WTC11 (cell line): Measurements from ENCODE around the gene RIMBP2. TPM values are rescaled to one million over a fixed set of nuclear protein-coding genes. Genes with fewer than 3 reads are reported as not detected.

Experiments used
- ATAC-seq: fragments of 200-7000 bp; cut with Tn5 transposase; 2 replicates; pipeline ENCODE4 v1.10.0; 2021; ENCODE audit warnings: mild to moderate bottlenecking, moderate library complexity
- CTCF ChIA-PET: fragments of 300-600 bp; sonication (Branson Sonifier 250); formaldehyde crosslinking; loops from one replicate; lab custom pipeline; 2021; ENCODE audit warnings: antibody characterized with exemption; lab: Charles Lee
- POLR2A ChIA-PET: fragments of 350-600 bp; sonication (Branson Sonifier 250); formaldehyde crosslinking; loops from one replicate; lab custom pipeline; 2021; ENCODE audit warnings: antibody characterized with exemption; lab: Charles Lee
- DNase-seq: peaks from one replicate; pipeline ENCODE4 v3.0.0; 2021; ENCODE audit warnings: low spot score
- H3K27ac Mint-ChIP-seq: 2 replicates; pipeline ENCODE4 v1.8.0; 2021; ENCODE audit warnings: mixed read lengths
- H3K27me3 Mint-ChIP-seq: 2 replicates; pipeline ENCODE4 v1.8.0; 2021; ENCODE audit warnings: low read depth, mild to moderate bottlenecking, moderate library complexity, mixed read lengths
- H3K36me3 Mint-ChIP-seq: 2 replicates; pipeline ENCODE4 v1.8.0; 2021; ENCODE audit warnings: mixed read lengths
- H3K4me1 Mint-ChIP-seq: 2 replicates; pipeline ENCODE4 v1.8.0; 2022; ENCODE audit warnings: mixed read lengths
- H3K4me3 Mint-ChIP-seq: 2 replicates; pipeline ENCODE4 v1.8.0; 2021; ENCODE audit warnings: mild to moderate bottlenecking, moderate library complexity, mixed read lengths
- H3K9me3 Mint-ChIP-seq: 2 replicates; pipeline ENCODE4 v1.8.0; 2021; ENCODE audit warnings: mixed read lengths
- CBFB ChIP-seq: sonication (generic); formaldehyde crosslinking; IDR thresholded peaks from 2 replicates; pipeline ENCODE4 v1.8.1; 2022; ENCODE audit warnings: mild to moderate bottlenecking, low read depth, missing genetic modification reagents
- ESRRA ChIP-seq: sonication (generic); formaldehyde crosslinking; IDR thresholded peaks from 2 replicates; pipeline ENCODE4 v1.8.1; 2022; ENCODE audit warnings: mild to moderate bottlenecking, missing genetic modification reagents, borderline replicate concordance
- FOXJ3 ChIP-seq: sonication (generic); formaldehyde crosslinking; IDR thresholded peaks from 2 replicates; pipeline ENCODE4 v1.9.0; 2021; ENCODE audit warnings: missing genetic modification reagents, mild to moderate bottlenecking, borderline replicate concordance
- GABPB1 ChIP-seq: sonication (generic); formaldehyde crosslinking; IDR thresholded peaks from 2 replicates; pipeline ENCODE4 v1.8.1; 2023; ENCODE audit warnings: mild to moderate bottlenecking, missing genetic modification reagents
- NFYB ChIP-seq: sonication (generic); formaldehyde crosslinking; conservative IDR thresholded peaks from 2 replicates; pipeline ENCODE4 v1.8.0; 2022; ENCODE audit warnings: low read depth, missing genetic modification reagents
- TEAD4 ChIP-seq: sonication (generic); formaldehyde crosslinking; IDR thresholded peaks from 2 replicates; pipeline ENCODE4 v1.8.0; 2022; ENCODE audit warnings: mild to moderate bottlenecking, missing genetic modification reagents
- TP53 ChIP-seq: sonication (generic); formaldehyde crosslinking; IDR thresholded peaks from 2 replicates; pipeline ENCODE4 v1.8.1; 2023; ENCODE audit warnings: mild to moderate bottlenecking, missing genetic modification reagents
- ZNF121 ChIP-seq: sonication (generic); formaldehyde crosslinking; IDR thresholded peaks from 2 replicates; pipeline ENCODE4 v1.8.0; 2023; ENCODE audit warnings: missing genetic modification reagents
- ZNF423 ChIP-seq: fragments of 250-450 bp; sonication (Bioruptor Pico); IDR thresholded peaks from 2 replicates; pipeline ENCODE4 v2.1.2; 2022; ENCODE audit warnings: mild to moderate bottlenecking, moderate library complexity
- total RNA-seq: library from RNA; stranded (reverse); gene quantifications from 3 replicates; pipeline ENCODE4 v1.2.3, GENCODE V29; 2021
- TF ChIP-seq, protein P1 (sequence below): sonication (generic); formaldehyde crosslinking; IDR thresholded peaks from 2 replicates; pipeline ENCODE4 v1.8.1; 2022; ENCODE audit warnings: low read depth, mild to moderate bottlenecking, moderate library complexity, missing genetic modification reagents, borderline replicate concordance
- TF ChIP-seq, protein P2 (sequence below): sonication (generic); formaldehyde crosslinking; IDR thresholded peaks from 2 replicates; pipeline ENCODE4 v1.8.1; 2023; ENCODE audit warnings: mild to moderate bottlenecking, missing genetic modification reagents, moderate library complexity
- TF ChIP-seq, protein P3 (sequence below): sonication (generic); formaldehyde crosslinking; IDR thresholded peaks from 2 replicates; pipeline ENCODE4 v1.8.1; 2023; ENCODE audit warnings: mild to moderate bottlenecking, missing genetic modification reagents, borderline replicate concordance
- TF ChIP-seq, protein P4 (sequence below): sonication (generic); formaldehyde crosslinking; IDR thresholded peaks from 2 replicates; pipeline ENCODE4 v1.8.1; 2022; ENCODE audit warnings: mild to moderate bottlenecking, missing genetic modification reagents, moderate library complexity, borderline replicate concordance
- TF ChIP-seq, protein P5 (sequence below): sonication (generic); formaldehyde crosslinking; IDR thresholded peaks from 2 replicates; pipeline ENCODE4 v1.8.0; 2022; ENCODE audit warnings: missing genetic modification reagents
- TF ChIP-seq, protein P6 (sequence below): sonication (generic); formaldehyde crosslinking; IDR thresholded peaks from 2 replicates; pipeline ENCODE4 v1.8.1; 2023; ENCODE audit warnings: mild to moderate bottlenecking, moderate library complexity, missing genetic modification reagents
- TF ChIP-seq, protein P7 (sequence below): sonication (generic); formaldehyde crosslinking; IDR thresholded peaks from 2 replicates; pipeline ENCODE4 v1.8.1; 2023; ENCODE audit warnings: mild to moderate bottlenecking, missing genetic modification reagents
- TF ChIP-seq, protein P8 (sequence below): fragments of 250-450 bp; sonication (Bioruptor Pico); IDR thresholded peaks from 2 replicates; pipeline ENCODE4 v1.9.0; 2021; ENCODE audit warnings: mild to moderate bottlenecking, borderline replicate concordance
- TF ChIP-seq, protein P9 (sequence below): fragments of 250-450 bp; sonication (Bioruptor Pico); IDR thresholded peaks from 2 replicates; pipeline ENCODE4 v1.9.0; 2021; ENCODE audit warnings: mild to moderate bottlenecking

Gene RIMBP2
- total RNA-seq, 1 experiment from 2014 or later, result 2.6 TPM

DNA sequence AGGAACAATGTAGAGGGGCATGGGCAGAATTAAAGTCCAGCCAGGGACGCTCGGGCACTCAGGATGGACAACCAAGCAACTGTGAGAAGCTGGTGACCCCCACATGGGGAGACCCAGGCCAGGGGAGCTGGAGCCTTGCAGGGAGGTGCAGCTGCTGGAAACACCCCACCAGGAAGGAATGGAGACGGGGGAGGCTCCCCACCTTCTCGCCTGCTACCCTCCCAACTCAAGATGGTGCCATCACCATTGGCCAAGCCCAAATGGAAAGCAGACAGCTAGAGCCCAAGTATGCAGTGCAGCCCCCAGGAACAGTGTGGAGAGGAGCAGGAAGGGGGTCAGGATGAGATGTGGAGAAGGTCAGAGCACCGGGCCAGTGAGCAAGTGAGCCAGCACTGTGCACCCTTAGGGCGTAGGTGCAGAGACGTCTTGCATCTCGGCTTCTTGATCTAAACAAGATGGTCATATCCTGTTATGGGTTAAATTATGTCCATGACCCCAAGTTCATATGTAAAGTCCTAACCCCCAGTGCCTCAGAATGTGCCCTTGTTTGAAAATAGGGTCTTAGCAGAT lies 159.5 kb downstream of the RIMBP2 start:
- no peak overlapping the region for H3K4me3 Mint-ChIP-seq
- CTCF ChIA-PET, result no interaction called here
- no peaks in the 10 kb centered on the region; the same call in 1 of the 2 replicates for H3K27me3 Mint-ChIP-seq
- TF ChIP-seq GABPB1 (CRISPR knock-in tag) (no peak), NFYB (no peak), ZNF121 (no peak), TP53 (CRISPR knock-in tag) (no peak), CBFB (CRISPR knock-in tag) (no peak), TEAD4 (CRISPR knock-in tag) (no peak), ESRRA (no peak), ZNF423 (CRISPR knock-in tag) (no peak), FOXJ3 (CRISPR knock-in tag) (no peak)
- TF ChIP-seq, protein P1, sequence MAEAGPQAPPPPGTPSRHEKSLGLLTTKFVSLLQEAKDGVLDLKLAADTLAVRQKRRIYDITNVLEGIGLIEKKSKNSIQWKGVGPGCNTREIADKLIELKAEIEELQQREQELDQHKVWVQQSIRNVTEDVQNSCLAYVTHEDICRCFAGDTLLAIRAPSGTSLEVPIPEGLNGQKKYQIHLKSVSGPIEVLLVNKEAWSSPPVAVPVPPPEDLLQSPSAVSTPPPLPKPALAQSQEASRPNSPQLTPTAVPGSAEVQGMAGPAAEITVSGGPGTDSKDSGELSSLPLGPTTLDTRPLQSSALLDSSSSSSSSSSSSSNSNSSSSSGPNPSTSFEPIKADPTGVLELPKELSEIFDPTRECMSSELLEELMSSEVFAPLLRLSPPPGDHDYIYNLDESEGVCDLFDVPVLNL (CRISPR knock-in tag), result no peak
- TF ChIP-seq, protein P2, sequence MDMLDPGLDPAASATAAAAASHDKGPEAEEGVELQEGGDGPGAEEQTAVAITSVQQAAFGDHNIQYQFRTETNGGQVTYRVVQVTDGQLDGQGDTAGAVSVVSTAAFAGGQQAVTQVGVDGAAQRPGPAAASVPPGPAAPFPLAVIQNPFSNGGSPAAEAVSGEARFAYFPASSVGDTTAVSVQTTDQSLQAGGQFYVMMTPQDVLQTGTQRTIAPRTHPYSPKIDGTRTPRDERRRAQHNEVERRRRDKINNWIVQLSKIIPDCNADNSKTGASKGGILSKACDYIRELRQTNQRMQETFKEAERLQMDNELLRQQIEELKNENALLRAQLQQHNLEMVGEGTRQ (CRISPR knock-in tag), result no peak
- TF ChIP-seq, protein P3, sequence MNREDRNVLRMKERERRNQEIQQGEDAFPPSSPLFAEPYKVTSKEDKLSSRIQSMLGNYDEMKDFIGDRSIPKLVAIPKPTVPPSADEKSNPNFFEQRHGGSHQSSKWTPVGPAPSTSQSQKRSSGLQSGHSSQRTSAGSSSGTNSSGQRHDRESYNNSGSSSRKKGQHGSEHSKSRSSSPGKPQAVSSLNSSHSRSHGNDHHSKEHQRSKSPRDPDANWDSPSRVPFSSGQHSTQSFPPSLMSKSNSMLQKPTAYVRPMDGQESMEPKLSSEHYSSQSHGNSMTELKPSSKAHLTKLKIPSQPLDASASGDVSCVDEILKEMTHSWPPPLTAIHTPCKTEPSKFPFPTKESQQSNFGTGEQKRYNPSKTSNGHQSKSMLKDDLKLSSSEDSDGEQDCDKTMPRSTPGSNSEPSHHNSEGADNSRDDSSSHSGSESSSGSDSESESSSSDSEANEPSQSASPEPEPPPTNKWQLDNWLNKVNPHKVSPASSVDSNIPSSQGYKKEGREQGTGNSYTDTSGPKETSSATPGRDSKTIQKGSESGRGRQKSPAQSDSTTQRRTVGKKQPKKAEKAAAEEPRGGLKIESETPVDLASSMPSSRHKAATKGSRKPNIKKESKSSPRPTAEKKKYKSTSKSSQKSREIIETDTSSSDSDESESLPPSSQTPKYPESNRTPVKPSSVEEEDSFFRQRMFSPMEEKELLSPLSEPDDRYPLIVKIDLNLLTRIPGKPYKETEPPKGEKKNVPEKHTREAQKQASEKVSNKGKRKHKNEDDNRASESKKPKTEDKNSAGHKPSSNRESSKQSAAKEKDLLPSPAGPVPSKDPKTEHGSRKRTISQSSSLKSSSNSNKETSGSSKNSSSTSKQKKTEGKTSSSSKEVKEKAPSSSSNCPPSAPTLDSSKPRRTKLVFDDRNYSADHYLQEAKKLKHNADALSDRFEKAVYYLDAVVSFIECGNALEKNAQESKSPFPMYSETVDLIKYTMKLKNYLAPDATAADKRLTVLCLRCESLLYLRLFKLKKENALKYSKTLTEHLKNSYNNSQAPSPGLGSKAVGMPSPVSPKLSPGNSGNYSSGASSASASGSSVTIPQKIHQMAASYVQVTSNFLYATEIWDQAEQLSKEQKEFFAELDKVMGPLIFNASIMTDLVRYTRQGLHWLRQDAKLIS (CRISPR knock-in tag), result no peak
- TF ChIP-seq, protein P4, sequence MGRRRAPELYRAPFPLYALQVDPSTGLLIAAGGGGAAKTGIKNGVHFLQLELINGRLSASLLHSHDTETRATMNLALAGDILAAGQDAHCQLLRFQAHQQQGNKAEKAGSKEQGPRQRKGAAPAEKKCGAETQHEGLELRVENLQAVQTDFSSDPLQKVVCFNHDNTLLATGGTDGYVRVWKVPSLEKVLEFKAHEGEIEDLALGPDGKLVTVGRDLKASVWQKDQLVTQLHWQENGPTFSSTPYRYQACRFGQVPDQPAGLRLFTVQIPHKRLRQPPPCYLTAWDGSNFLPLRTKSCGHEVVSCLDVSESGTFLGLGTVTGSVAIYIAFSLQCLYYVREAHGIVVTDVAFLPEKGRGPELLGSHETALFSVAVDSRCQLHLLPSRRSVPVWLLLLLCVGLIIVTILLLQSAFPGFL (CRISPR knock-in tag), result no peak
- TF ChIP-seq, protein P5, sequence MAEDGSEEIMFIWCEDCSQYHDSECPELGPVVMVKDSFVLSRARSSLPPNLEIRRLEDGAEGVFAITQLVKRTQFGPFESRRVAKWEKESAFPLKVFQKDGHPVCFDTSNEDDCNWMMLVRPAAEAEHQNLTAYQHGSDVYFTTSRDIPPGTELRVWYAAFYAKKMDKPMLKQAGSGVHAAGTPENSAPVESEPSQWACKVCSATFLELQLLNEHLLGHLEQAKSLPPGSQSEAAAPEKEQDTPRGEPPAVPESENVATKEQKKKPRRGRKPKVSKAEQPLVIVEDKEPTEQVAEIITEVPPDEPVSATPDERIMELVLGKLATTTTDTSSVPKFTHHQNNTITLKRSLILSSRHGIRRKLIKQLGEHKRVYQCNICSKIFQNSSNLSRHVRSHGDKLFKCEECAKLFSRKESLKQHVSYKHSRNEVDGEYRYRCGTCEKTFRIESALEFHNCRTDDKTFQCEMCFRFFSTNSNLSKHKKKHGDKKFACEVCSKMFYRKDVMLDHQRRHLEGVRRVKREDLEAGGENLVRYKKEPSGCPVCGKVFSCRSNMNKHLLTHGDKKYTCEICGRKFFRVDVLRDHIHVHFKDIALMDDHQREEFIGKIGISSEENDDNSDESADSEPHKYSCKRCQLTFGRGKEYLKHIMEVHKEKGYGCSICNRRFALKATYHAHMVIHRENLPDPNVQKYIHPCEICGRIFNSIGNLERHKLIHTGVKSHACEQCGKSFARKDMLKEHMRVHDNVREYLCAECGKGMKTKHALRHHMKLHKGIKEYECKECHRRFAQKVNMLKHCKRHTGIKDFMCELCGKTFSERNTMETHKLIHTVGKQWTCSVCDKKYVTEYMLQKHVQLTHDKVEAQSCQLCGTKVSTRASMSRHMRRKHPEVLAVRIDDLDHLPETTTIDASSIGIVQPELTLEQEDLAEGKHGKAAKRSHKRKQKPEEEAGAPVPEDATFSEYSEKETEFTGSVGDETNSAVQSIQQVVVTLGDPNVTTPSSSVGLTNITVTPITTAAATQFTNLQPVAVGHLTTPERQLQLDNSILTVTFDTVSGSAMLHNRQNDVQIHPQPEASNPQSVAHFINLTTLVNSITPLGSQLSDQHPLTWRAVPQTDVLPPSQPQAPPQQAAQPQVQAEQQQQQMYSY, result no peak
- TF ChIP-seq, protein P6, sequence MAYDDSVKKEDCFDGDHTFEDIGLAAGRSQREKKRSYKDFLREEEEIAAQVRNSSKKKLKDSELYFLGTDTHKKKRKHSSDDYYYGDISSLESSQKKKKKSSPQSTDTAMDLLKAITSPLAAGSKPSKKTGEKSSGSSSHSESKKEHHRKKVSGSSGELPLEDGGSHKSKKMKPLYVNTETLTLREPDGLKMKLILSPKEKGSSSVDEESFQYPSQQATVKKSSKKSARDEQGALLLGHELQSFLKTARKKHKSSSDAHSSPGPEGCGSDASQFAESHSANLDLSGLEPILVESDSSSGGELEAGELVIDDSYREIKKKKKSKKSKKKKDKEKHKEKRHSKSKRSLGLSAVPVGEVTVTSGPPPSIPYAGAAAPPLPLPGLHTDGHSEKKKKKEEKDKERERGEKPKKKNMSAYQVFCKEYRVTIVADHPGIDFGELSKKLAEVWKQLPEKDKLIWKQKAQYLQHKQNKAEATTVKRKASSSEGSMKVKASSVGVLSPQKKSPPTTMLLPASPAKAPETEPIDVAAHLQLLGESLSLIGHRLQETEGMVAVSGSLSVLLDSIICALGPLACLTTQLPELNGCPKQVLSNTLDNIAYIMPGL, result no peak
- TF ChIP-seq, protein P7, sequence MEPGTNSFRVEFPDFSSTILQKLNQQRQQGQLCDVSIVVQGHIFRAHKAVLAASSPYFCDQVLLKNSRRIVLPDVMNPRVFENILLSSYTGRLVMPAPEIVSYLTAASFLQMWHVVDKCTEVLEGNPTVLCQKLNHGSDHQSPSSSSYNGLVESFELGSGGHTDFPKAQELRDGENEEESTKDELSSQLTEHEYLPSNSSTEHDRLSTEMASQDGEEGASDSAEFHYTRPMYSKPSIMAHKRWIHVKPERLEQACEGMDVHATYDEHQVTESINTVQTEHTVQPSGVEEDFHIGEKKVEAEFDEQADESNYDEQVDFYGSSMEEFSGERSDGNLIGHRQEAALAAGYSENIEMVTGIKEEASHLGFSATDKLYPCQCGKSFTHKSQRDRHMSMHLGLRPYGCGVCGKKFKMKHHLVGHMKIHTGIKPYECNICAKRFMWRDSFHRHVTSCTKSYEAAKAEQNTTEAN, result no peak
- TF ChIP-seq, protein P8, sequence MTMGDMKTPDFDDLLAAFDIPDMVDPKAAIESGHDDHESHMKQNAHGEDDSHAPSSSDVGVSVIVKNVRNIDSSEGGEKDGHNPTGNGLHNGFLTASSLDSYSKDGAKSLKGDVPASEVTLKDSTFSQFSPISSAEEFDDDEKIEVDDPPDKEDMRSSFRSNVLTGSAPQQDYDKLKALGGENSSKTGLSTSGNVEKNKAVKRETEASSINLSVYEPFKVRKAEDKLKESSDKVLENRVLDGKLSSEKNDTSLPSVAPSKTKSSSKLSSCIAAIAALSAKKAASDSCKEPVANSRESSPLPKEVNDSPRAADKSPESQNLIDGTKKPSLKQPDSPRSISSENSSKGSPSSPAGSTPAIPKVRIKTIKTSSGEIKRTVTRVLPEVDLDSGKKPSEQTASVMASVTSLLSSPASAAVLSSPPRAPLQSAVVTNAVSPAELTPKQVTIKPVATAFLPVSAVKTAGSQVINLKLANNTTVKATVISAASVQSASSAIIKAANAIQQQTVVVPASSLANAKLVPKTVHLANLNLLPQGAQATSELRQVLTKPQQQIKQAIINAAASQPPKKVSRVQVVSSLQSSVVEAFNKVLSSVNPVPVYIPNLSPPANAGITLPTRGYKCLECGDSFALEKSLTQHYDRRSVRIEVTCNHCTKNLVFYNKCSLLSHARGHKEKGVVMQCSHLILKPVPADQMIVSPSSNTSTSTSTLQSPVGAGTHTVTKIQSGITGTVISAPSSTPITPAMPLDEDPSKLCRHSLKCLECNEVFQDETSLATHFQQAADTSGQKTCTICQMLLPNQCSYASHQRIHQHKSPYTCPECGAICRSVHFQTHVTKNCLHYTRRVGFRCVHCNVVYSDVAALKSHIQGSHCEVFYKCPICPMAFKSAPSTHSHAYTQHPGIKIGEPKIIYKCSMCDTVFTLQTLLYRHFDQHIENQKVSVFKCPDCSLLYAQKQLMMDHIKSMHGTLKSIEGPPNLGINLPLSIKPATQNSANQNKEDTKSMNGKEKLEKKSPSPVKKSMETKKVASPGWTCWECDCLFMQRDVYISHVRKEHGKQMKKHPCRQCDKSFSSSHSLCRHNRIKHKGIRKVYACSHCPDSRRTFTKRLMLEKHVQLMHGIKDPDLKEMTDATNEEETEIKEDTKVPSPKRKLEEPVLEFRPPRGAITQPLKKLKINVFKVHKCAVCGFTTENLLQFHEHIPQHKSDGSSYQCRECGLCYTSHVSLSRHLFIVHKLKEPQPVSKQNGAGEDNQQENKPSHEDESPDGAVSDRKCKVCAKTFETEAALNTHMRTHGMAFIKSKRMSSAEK (CRISPR knock-in tag), result no peak
- TF ChIP-seq, protein P9, sequence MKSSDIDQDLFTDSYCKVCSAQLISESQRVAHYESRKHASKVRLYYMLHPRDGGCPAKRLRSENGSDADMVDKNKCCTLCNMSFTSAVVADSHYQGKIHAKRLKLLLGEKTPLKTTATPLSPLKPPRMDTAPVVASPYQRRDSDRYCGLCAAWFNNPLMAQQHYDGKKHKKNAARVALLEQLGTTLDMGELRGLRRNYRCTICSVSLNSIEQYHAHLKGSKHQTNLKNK (CRISPR knock-in tag), result no peak
- TF ChIP-seq, all 79 proteins: peak for 0
- DNase-seq (no peak), ATAC-seq (no peak)
- Mint-ChIP-seq H3K27ac (no peak overlapping the region), H3K36me3 (no peaks in the 10 kb centered on the region), H3K4me1 (peaks cover 10% of the 10 kb centered on the region), H3K9me3 (peaks cover 19% of the 10 kb centered on the region)
- POLR2A ChIA-PET, result no interaction called here
